Measurements from ENCODE around the gene ACOT2. TPM values are rescaled to one million over a fixed set of nuclear protein-coding genes. Genes with fewer than 3 reads are reported as not detected.
A peak's percentile ranks its signal among the peaks of the same experiment; 100 is the strongest.
"Not testable (repeated sequence)": the region's sequence is repeated elsewhere in the genome, so short reads cannot be mapped to it uniquely, and the experiment has no call there.

Gene ACOT2
- total RNA-seq, 4 donors from 2014 or later, result 15.7 to 30.7 (median 21.1) TPM

DNA sequence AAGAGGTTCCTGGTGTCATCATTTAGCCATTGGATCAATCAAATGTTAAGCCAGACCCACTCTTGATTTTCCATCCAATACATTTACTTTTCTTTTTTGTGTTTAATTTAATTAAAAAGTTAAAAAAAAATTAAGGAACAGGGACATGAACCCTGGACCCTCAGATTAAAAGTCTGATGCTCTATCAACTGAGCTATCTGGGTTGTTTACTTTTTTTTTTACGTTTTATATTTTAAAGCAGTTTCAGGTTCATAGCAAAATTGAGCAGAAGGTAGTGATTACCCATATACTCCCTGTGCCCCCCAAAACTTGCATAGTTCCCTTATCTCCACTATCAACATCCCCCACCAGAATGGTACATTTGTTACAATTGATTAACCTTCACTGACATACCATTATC lies 19.7 kb downstream of the ACOT2 start:
- TF ChIP-seq POLR2A (IDR thresholded peaks at IDR 0.05) (no peak), CTCF (IDR thresholded peaks at IDR 0.05) (no peak)
- H3K4me3 ChIP-seq (ENCODE audit: low read depth, poor library complexity, severe bottlenecking), result no peak overlapping the region
- no peak for DNase-seq (ENCODE audit: low spot score in 2 of 2)
- 94 to 96% methylated on average over 1 of the region's 1 CpG for WGBS, 2 donors
- intact Hi-C loops (cut with DNase I; ENCODE audit: low total_unique reads), result no loop called here

- no peak overlapping the region for H3K4me3 ChIP-seq (ENCODE audit: low read depth, poor library complexity, severe bottlenecking)
- no peak for DNase-seq (ENCODE audit: low spot score in 2 of 2)
- WGBS, 2 donors, result 84 to 86% methylated on average over 4 of the region's 4 CpGs
- TF ChIP-seq POLR2A (IDR thresholded peaks at IDR 0.05) (no peak), CTCF (IDR thresholded peaks at IDR 0.05) (no peak)
- intact Hi-C loops (cut with DNase I; ENCODE audit: low total_unique reads), result no loop called here
Measured at GRCh38 chr14:73589116-73589515, 20.1 kb downstream of the ACOT2 start.

DNA sequence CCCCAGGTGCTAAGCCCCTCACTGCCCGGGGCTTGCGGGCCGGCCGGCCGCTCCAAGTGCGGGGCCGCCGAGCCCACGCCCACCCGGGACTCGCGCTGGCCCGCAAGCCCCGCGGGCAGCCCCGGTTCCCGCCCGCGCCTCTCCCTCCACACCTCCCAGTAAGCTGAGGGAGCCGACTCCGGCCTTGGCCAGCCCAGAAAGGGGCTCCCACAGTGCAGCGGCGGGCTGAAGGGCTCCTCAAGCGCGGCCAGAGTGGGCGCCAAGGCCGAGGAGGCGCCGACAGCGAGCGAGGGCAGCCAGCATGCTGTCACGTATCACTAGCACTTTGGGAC lies 21.6 kb downstream of the ACOT2 start:
- intact Hi-C loops (cut with DNase I; ENCODE audit: low total_unique reads); H3K4me3 ChIP-seq (ENCODE audit: low read depth, poor library complexity, severe bottlenecking); DNase-seq (ENCODE audit: low spot score in 2 of 2): not testable (repeated sequence)
- 98 to 100% methylated on average over 15 to 32 of the region's 32 CpGs for WGBS, 2 donors

DNA sequence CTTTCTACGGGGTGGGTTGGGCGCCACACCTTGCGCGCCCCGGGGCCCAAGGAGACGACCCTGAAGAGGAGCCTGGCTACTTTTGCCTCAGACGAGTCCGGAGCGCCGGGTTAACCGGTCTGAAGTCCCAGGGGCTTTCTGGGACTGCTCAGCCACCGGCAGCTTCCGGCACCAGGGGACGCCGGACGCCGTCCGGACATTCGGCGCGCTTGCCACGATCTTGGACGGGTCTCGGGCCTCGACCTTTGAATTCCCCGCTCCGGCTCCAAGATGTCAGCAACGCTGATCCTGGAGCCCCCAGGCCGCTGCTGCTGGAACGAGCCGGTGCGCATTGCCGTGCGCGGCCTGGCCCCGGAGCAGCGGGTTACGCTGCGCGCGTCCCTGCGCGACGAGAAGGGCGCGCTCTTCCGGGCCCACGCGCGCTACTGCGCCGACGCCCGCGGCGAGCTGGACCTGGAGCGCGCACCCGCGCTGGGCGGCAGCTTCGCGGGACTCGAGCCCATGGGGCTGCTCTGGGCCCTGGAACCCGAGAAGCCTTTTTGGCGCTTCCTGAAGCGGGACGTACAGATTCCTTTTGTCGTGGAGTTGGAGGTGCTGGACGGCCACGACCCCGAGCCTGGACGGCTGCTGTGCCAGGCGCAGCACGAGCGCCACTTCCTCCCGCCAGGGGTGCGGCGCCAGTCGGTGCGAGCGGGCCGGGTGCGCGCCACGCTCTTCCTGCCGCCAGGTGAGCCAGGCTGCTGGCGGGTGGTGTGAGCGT lies 22.9 kb downstream of the ACOT2 start, which contains the start of gene ACOT4:
TSS of gene ACOT4 (plus strand) at position 184 of the 760 bp plus-strand sequence. CDS start at position 271, 87 bp downstream.
- WGBS, 2 donors, result 3 to 5% methylated on average over 11 to 17 of the region's 89 CpGs
- TF ChIP-seq POLR2A (IDR thresholded peaks at IDR 0.05) (no peak), CTCF (IDR thresholded peaks at IDR 0.05) (no peak)
- peak within 1 kb of the TSS; percentile 52 for H3K4me3 ChIP-seq (ENCODE audit: low read depth, poor library complexity, severe bottlenecking)
- intact Hi-C loops (cut with DNase I; ENCODE audit: low total_unique reads), result no loop called here
- peak in 1 of 2 donors; percentile 84 for DNase-seq (ENCODE audit: low spot score in 2 of 2)

GRCh38 chr14:73594491-73594890 lies 25.5 kb downstream of the ACOT2 start:
- no peak overlapping the region for H3K4me3 ChIP-seq (ENCODE audit: low read depth, poor library complexity, severe bottlenecking)
- intact Hi-C loops (cut with DNase I; ENCODE audit: low total_unique reads), result no loop called here
- TF ChIP-seq CTCF (IDR thresholded peaks at IDR 0.05), result no peak
- no peak for TF ChIP-seq POLR2A (IDR thresholded peaks at IDR 0.05)
- WGBS, 2 donors, result 79 to 86% methylated on average over 9 of the region's 9 CpGs
- DNase-seq (ENCODE audit: low spot score in 2 of 2), result no peak

DNA sequence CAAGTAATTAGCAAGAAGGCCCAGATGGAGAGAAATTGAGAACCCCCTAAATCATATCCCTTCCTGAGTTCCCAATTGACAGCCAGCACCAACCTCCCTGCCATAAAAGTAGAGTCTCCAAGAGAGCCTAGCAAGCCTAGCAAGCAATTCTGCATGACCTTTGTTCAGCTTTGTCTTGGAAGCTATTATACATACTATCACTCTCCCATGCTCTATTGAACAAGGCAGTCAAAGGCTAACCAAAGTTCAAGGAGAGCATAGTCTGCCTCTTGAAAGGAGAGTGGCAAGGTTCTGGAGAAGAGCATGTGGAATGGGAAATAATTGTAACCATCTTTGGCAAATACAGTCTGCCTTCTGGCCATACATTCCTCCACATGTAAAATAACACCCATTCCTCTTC lies 30.5 kb downstream of the ACOT2 start:
- no peak for DNase-seq (ENCODE audit: low spot score in 2 of 2)
- no peak overlapping the region for H3K4me3 ChIP-seq (ENCODE audit: low read depth, poor library complexity, severe bottlenecking)
- intact Hi-C loops (cut with DNase I; ENCODE audit: low total_unique reads), result no loop called here
- TF ChIP-seq CTCF (IDR thresholded peaks at IDR 0.05), result no peak
